A549 (cell line): ENCODE results near the gene DACH2. TPM values are rescaled to one million over a fixed set of nuclear protein-coding genes. Genes with fewer than 3 reads are reported as not detected.

Source experiments
- ATAC-seq, 2 experiments: fragments of 200-7000 bp in 1 of 2; fragments of >200 bp in 1 of 2; cut with Nextera tagmentation in 1 of 2; cut with Tn5 transposase in 1 of 2; 3 replicates each; pipeline versions ENCODE4 v1.8.0 to v1.9.1; 2018 to 2020; ENCODE audit warnings: mild to moderate bottlenecking in 1 of 2, moderate library complexity in 1 of 2
- CTCF ChIA-PET: fragments of 300-600 bp; sonication (Branson Sonifier 250); formaldehyde crosslinking; extraction: SDS; loops from one replicate; lab custom pipeline; 2021; ENCODE audit warnings: antibody characterized with exemption, inconsistent platforms; lab: Yijun Ruan, JAX
- POLR2A ChIA-PET: fragments of 350-600 bp; formaldehyde crosslinking; extraction: SDS; loops from one replicate; lab custom pipeline; 2021; ENCODE audit warnings: antibody characterized with exemption, inconsistent platforms; lab: Yijun Ruan, JAX
- DNase-seq, 2 experiments: peaks; one replicate each; pipeline versions ENCODE4 v3.0.0 to v3.0.0-alpha.2; 2011 to 2016; ENCODE audit warnings: low read depth in 1 of 2, low spot score in 1 of 2
- FAIRE-seq: peaks from 2 replicates; lab custom pipeline; 2011; peaks lifted over from hg19 to GRCh38; lab: Jason Lieb, UNC
- H3K27ac ChIP-seq, 2 experiments: fragments of >200 bp; sonication (Bioruptor Twin); formaldehyde crosslinking; 3 replicates each; pipeline ENCODE4 v1.5.1; 2016 to 2017
- H3K4me1 ChIP-seq: fragments of >200 bp; sonication (Bioruptor Twin); formaldehyde crosslinking; 3 replicates; pipeline ENCODE4 v1.6.1; 2016
- H3K4me2 ChIP-seq: fragments of >200 bp; sonication (Bioruptor Twin); formaldehyde crosslinking; 3 replicates; pipeline ENCODE4 v1.6.1; 2016
- H3K4me3 ChIP-seq: fragments of >200 bp; sonication (Bioruptor Twin); formaldehyde crosslinking; 3 replicates; pipeline ENCODE4 v1.5.1; 2016
- H3K9me3 ChIP-seq: fragments of >200 bp; sonication (Bioruptor Twin); formaldehyde crosslinking; 3 replicates; pipeline ENCODE4 v1.6.1; 2016
- CHD4 ChIP-seq: fragments of 200-600 bp; sonication (generic); IDR thresholded peaks from 2 replicates; pipeline ENCODE4 v1.6.1; 2016; ENCODE audit warnings: antibody characterized with exemption, mild to moderate bottlenecking, borderline replicate concordance
- E2F6 ChIP-seq: IDR thresholded peaks from 2 replicates; pipeline ENCODE4 v1.6.1; 2012; ENCODE audit warnings: low read depth, borderline replicate concordance
- FOSB ChIP-seq: fragments of 250-450 bp; sonication (Bioruptor Pico); IDR thresholded peaks from 2 replicates; pipeline ENCODE4 v1.5.0; 2020; ENCODE audit warnings: mild to moderate bottlenecking, moderate library complexity
- GATA3 ChIP-seq: IDR thresholded peaks from 2 replicates; pipeline ENCODE4 v1.6.1; 2012; ENCODE audit warnings: borderline replicate concordance
- HEYL ChIP-seq: fragments of 250-450 bp; sonication (Bioruptor Pico); IDR thresholded peaks from 2 replicates; pipeline ENCODE4 v1.8.0; 2021; ENCODE audit warnings: mild to moderate bottlenecking, moderate library complexity
- KDM5A ChIP-seq: fragments of 200-600 bp; sonication (generic); IDR thresholded peaks from 2 replicates; pipeline ENCODE4 v1.6.1; 2016; ENCODE audit warnings: antibody characterized with exemption, mild to moderate bottlenecking
- MAFK ChIP-seq: fragments of 450-650 bp; IDR thresholded peaks from 2 replicates; pipeline ENCODE4 v1.6.1; 2014; ENCODE audit not compliant: partially characterized antibody
- MAZ ChIP-seq: fragments of 150-350 bp; IDR thresholded peaks from 2 replicates; pipeline ENCODE4 v1.6.1; 2014; ENCODE audit warnings: antibody characterized with exemption, low read depth, low read length, borderline replicate concordance
- NFE2L2 ChIP-seq: fragments of 150-350 bp; conservative IDR thresholded peaks from 2 replicates; pipeline ENCODE4 v1.6.1; 2014; ENCODE audit warnings: low read length
- NPAS2 ChIP-seq: fragments of 250-450 bp; sonication (Bioruptor Pico); IDR thresholded peaks from 2 replicates; pipeline ENCODE4 v1.8.0; 2022; ENCODE audit warnings: mild to moderate bottlenecking, moderate library complexity, borderline replicate concordance
- NR3C1 ChIP-seq: fragments of >200 bp; sonication (Bioruptor Twin); formaldehyde crosslinking; IDR thresholded peaks from 3 replicates; pipeline ENCODE4 v1.6.1; 2017
- PBX3 ChIP-seq: IDR thresholded peaks from 2 replicates; pipeline ENCODE4 v1.6.1; 2012
- TFCP2L1 ChIP-seq: fragments of 250-450 bp; sonication (Bioruptor Pico); IDR thresholded peaks from 2 replicates; pipeline ENCODE4 v1.5.0; 2021; ENCODE audit warnings: mild to moderate bottlenecking
- ZC3H11A ChIP-seq: fragments of 450-650 bp; IDR thresholded peaks from 2 replicates; pipeline ENCODE4 v1.6.1; 2014; ENCODE audit warnings: antibody characterized with exemption, mild to moderate bottlenecking
- ZNF302 ChIP-seq: fragments of 250-450 bp; sonication (Bioruptor Pico); IDR thresholded peaks from 2 replicates; pipeline ENCODE4 v1.9.0; 2021; ENCODE audit warnings: inconsistent platforms, mild to moderate bottlenecking, moderate library complexity
- WGBS: methylation state at CpG from one replicate; pipeline ENCODE4 v1.1.6; 2017; ENCODE audit errors: missing lambda C conversion rate; 5-methylcytosine and 5-hydroxymethylcytosine counted together
- polyA minus RNA-seq: library from RNA; depleted of rRNA, polyadenylated mRNA; stranded (reverse); fragments of >200 nt; gene quantifications from 2 replicates; pipeline ENCODE4 v1.2.3, GENCODE V29; 2011; rRNA and poly(A)+ RNA removed
- polyA plus RNA-seq, 4 experiments: library from polyadenylated mRNA; depleted of rRNA in 3 of 4; stranded (reverse); fragments of >200 nt; fragmentation: RNase III in 1 of 4; extraction: RNeasy Plus Mini Kit Qiagen cat#74134 plus additional on column Dnase treatment in 1 of 4; gene quantifications; 2 replicates in 3 of 4; 3 replicates in 1 of 4; pipeline ENCODE4 v1.2.3, GENCODE V29; 2011 to 2017
- TF ChIP-seq, protein P1 (sequence below): fragments of 250-450 bp; sonication (Bioruptor Pico); IDR thresholded peaks from 2 replicates; pipeline ENCODE4 v1.5.0; 2021; ENCODE audit warnings: mild to moderate bottlenecking, moderate library complexity, borderline replicate concordance

DACH2 gene
- polyA plus RNA-seq (2011; rRNA removed) (0.04 and 0.08 TPM in 2 replicates), polyA plus RNA-seq (2017; fragmentation: RNase III; extraction: RNeasy Plus Mini Kit Qiagen cat#74134 plus additional on column Dnase treatment) (not detected in 3 replicates), polyA minus RNA-seq (0.08 and 0.34 TPM in 2 replicates)
- not detected in 2 replicates for polyA plus RNA-seq (2012; cell fraction: cytosol; rRNA removed)
- polyA plus RNA-seq (2012; cell fraction: nucleus; rRNA removed): not detected in 2 replicates

- Histone ChIP-seq H3K4me3 (peak within 1 kb of the TSS; percentile 50), H3K4me2 (peak within 1 kb of the TSS; percentile 75), H3K4me1 (peaks cover 4% of the 10 kb centered on the region; the same call in 1 of the 3 replicates), H3K9me3 (peaks cover 9% of the 10 kb centered on the region; the same call in 1 of the 3 replicates), H3K27ac (no peak within 1 kb of the TSS)
- FAIRE-seq (peak; percentile 32), ATAC-seq (peak; percentile 99 to 100), DNase-seq (peak; percentile 58 to 71)
- POLR2A ChIA-PET: no interaction called here
- CTCF ChIA-PET: no interaction called here
- 8% methylated on average over 7 of the region's 34 CpGs for WGBS
- TF ChIP-seq PBX3: peak; percentile 30; the same call in 1 of the 2 replicates
- no peak for TF ChIP-seq NPAS2
These were observed at the start of gene DACH2 for GRCh38 chrX:86148024-86148511. Gene DACH2 (plus strand): TSS chrX:86148451.

DNA sequence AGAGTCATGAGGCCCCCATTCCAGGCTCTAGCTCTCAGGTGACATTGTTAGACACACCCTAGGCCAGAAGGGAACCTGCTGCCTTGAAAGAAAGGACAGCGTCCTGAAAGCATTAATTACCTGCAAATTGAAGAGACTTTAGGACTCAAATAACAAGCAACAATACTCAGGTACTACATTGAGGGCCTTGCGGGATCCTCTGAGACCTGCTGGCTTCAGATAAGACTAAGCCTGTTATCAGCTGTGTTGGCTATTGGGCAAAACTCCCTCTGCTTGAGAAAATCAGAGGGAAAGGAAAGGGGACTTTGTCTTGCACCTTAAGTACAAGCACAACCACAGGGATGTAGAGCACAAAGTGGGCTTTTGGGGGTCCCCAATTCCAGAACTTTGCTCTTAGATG, 45.9 kb upstream of the DACH2 start:
- TF ChIP-seq FOSB (CRISPR knock-in tag) (no peak), MAFK (no peak), ZNF302 (CRISPR knock-in tag) (no peak), NR3C1 (no peak), KDM5A (no peak), GATA3 (no peak), TFCP2L1 (CRISPR knock-in tag) (no peak)
- TF ChIP-seq, protein P1, sequence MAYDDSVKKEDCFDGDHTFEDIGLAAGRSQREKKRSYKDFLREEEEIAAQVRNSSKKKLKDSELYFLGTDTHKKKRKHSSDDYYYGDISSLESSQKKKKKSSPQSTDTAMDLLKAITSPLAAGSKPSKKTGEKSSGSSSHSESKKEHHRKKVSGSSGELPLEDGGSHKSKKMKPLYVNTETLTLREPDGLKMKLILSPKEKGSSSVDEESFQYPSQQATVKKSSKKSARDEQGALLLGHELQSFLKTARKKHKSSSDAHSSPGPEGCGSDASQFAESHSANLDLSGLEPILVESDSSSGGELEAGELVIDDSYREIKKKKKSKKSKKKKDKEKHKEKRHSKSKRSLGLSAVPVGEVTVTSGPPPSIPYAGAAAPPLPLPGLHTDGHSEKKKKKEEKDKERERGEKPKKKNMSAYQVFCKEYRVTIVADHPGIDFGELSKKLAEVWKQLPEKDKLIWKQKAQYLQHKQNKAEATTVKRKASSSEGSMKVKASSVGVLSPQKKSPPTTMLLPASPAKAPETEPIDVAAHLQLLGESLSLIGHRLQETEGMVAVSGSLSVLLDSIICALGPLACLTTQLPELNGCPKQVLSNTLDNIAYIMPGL (CRISPR knock-in tag): no peak
- H3K9me3 ChIP-seq: no peaks in the 10 kb centered on the region
- H3K27ac ChIP-seq: no peak overlapping the region
- 64% methylated on average over 2 of the region's 2 CpGs for WGBS
- ChIA-PET CTCF (no interaction called here), POLR2A (no interaction called here)
- DNase-seq (no peak), FAIRE-seq (no peak), ATAC-seq (no peak)
- no peak overlapping the region for H3K4me2 ChIP-seq
- no peaks in the 10 kb centered on the region for H3K4me1 ChIP-seq
- no peak overlapping the region for H3K4me3 ChIP-seq

- ATAC-seq: no peak
- no CpG with 5 or more reads among the region's 1 CpG for WGBS
- POLR2A ChIA-PET: no interaction called here
- Histone ChIP-seq H3K4me2 (no peak overlapping the region), H3K4me3 (no peak overlapping the region), H3K4me1 (no peaks in the 10 kb centered on the region), H3K27ac (no peak overlapping the region), H3K9me3 (no peaks in the 10 kb centered on the region)
- no peak for TF ChIP-seq HEYL
- TF ChIP-seq CHD4: no peak
- TF ChIP-seq MAZ: no peak
- TF ChIP-seq ZC3H11A: no peak
- no peak for TF ChIP-seq E2F6
- FAIRE-seq: no peak
- no peak for DNase-seq
- CTCF ChIA-PET: no interaction called here
These were observed 45.2 kb upstream of the DACH2 start for GRCh38 chrX:86103061-86103460.

DNA sequence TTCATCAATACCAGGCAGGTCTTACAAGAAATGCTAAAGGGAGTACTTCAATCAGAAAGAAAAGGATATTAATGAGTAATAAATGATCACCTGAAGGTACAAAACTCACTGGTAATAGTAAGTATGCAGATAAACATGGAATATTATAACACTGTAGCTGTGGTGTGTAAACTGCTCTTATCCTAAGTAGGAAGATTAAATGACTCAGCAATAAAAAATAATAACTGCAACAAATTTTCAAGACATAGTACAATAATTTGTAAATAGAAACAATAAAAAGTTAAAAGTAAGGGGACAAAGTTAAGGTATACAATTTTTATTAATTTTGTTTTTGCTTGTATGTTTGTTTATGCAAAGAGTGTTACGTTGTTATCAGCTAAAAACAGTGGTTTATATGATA, 43.7 kb upstream of the DACH2 start:
- Histone ChIP-seq H3K4me3 (no peak overlapping the region), H3K4me2 (no peak overlapping the region), H3K27ac (no peak overlapping the region), H3K9me3 (no peaks in the 10 kb centered on the region), H3K4me1 (no peaks in the 10 kb centered on the region)
- FAIRE-seq: no peak
- TF ChIP-seq MAFK: peak; percentile 79
- TF ChIP-seq ZNF302 (CRISPR knock-in tag): no peak
- 0 out of 2 replicates have a peak, but pooled peaks have one; percentile 35 for TF ChIP-seq NFE2L2
- no peak for ATAC-seq
- no peak for DNase-seq
- CTCF ChIA-PET: no interaction called here
- POLR2A ChIA-PET: no interaction called here
- WGBS: 50% methylated on average over 1 of the region's 1 CpG
